Neural progenitor cell (in vitro differentiated cells): ENCODE results near the gene IQGAP2.

Experiments used
- CTCF ChIP-seq: fragments of 200-600 bp; sonication (generic); IDR thresholded peaks from 2 replicates; pipeline ENCODE4 v1.5.1; 2017; ENCODE audit warnings: antibody characterized with exemption, mild to moderate bottlenecking
- EZH2 ChIP-seq: fragments of 200-600 bp; sonication (generic); IDR thresholded peaks from 2 replicates; pipeline ENCODE4 v1.6.1; 2017; ENCODE audit warnings: antibody characterized with exemption, mild to moderate bottlenecking, moderate library complexity
- EZH2phosphoT487 ChIP-seq: fragments of 200-600 bp; sonication (generic); IDR thresholded peaks from 2 replicates; pipeline ENCODE4 v1.6.1; 2017; ENCODE audit warnings: antibody characterized with exemption

- TF ChIP-seq CTCF (no peak), EZH2 (no peak), EZH2phosphoT487 (no peak)
Observed at GRCh38 chr5:76433261-76433660, 30.2 kb downstream of the IQGAP2 start.
